Neural cell (in vitro differentiated cells): ENCODE data around the gene CDH5. TPM values are rescaled to one million over a fixed set of nuclear protein-coding genes. Genes with fewer than 3 reads are reported as not detected.

Experiments used
- H2AFZ ChIP-seq: fragments of 200-600, 300-800 bp; sonication (generic), shearing (Covaris generic); 2 replicates; pipeline ENCODE4 v1.6.0; 2014; ENCODE audit warnings: low read depth, mild to moderate bottlenecking, antibody characterized with exemption, low read length, moderate library complexity
- H3F3A ChIP-seq: fragments of 200-600 bp; shearing (Covaris generic); 2 replicates; pipeline ENCODE4 v1.6.1; 2016; ENCODE audit warnings: mild to moderate bottlenecking, moderate library complexity, mixed read lengths, antibody characterized with exemption, low read length; ENCODE audit not compliant: insufficient read depth, poor library complexity, severe bottlenecking
- H3K27ac ChIP-seq: fragments of 200-600, 300-800 bp; sonication (generic), shearing (Covaris generic); 2 replicates; pipeline ENCODE4 v1.5.1; 2014; ENCODE audit warnings: mild to moderate bottlenecking, low read length, moderate library complexity
- H3K27me3 ChIP-seq: fragments of 300-800, 200-600 bp; sonication (generic), shearing (Covaris generic); 2 replicates; pipeline ENCODE4 v1.6.0; 2014; ENCODE audit warnings: mild to moderate bottlenecking, low read depth, low read length, moderate library complexity; ENCODE audit not compliant: insufficient read depth
- H3K36me3 ChIP-seq: fragments of 300-800, 200-600 bp; sonication (generic), shearing (Covaris generic); 2 replicates; pipeline ENCODE4 v1.5.1; 2014; ENCODE audit warnings: mild to moderate bottlenecking, antibody characterized with exemption, low read length, moderate library complexity; ENCODE audit not compliant: insufficient read depth
- H3K4me2 ChIP-seq: fragments of 300-800, 200-600 bp; sonication (generic), shearing (Covaris generic); 2 replicates; pipeline ENCODE4 v1.6.0; 2014; ENCODE audit warnings: mild to moderate bottlenecking, low read length
- H3K4me3 ChIP-seq: fragments of 300-800, 200-600 bp; sonication (generic), shearing (Covaris generic); 2 replicates; pipeline ENCODE4 v1.5.1; 2014; ENCODE audit warnings: mild to moderate bottlenecking, low read length, moderate library complexity
- H3K79me2 ChIP-seq: fragments of 200-600 bp; shearing (Covaris generic); replicated peaks from 2 replicates; pipeline ENCODE4 v1.6.0; 2014; ENCODE audit warnings: mild to moderate bottlenecking, low read length, moderate library complexity; ENCODE audit not compliant: insufficient read depth
- H3K9ac ChIP-seq: fragments of 300-800, 200-600 bp; sonication (generic), shearing (Covaris generic); 2 replicates; pipeline ENCODE4 v1.6.1; 2016; ENCODE audit warnings: mild to moderate bottlenecking, low read length, mixed read lengths
- H3K9me2 ChIP-seq: fragments of 200-600 bp; shearing (Covaris generic); 2 replicates; pipeline ENCODE4 v1.6.1; 2016; ENCODE audit warnings: mild to moderate bottlenecking, low read length, mixed read lengths; ENCODE audit not compliant: insufficient read depth
- H3K9me3 ChIP-seq: fragments of 200-600, 300-800 bp; sonication (generic), shearing (Covaris generic); 2 replicates; pipeline ENCODE4 v1.6.1; 2016; ENCODE audit warnings: mild to moderate bottlenecking, mixed run types, low read length, moderate library complexity, mixed read lengths
- H4K20me1 ChIP-seq: fragments of 200-600 bp; shearing (Covaris generic); 2 replicates; pipeline ENCODE4 v1.6.1; 2016; ENCODE audit warnings: mild to moderate bottlenecking, mixed run types; ENCODE audit not compliant: insufficient read depth
- EP300 ChIP-seq: fragments of 450-650 bp; conservative IDR thresholded peaks from 2 replicates; pipeline ENCODE4 v1.6.1; 2014; ENCODE audit warnings: antibody characterized with exemption, mild to moderate bottlenecking, moderate library complexity; ENCODE audit not compliant: poor library complexity, severe bottlenecking
- EZH2 ChIP-seq: fragments of 200-600, 300-800 bp; shearing (Covaris generic), sonication (generic); IDR thresholded peaks from 2 replicates; pipeline ENCODE4 v1.6.1; 2014; ENCODE audit warnings: antibody characterized with exemption, low read length, borderline replicate concordance, mild to moderate bottlenecking; ENCODE audit not compliant: insufficient read depth, poor library complexity, severe bottlenecking
- MXI1 ChIP-seq: fragments of 450-650 bp; conservative IDR thresholded peaks from 2 replicates; pipeline ENCODE4 v1.6.1; 2014; ENCODE audit warnings: antibody characterized with exemption, mild to moderate bottlenecking; ENCODE audit not compliant: poor library complexity, severe bottlenecking
- POLR2AphosphoS5 ChIP-seq: IDR thresholded peaks from 2 replicates; pipeline ENCODE4 v1.6.1; 2012
- RAD21 ChIP-seq: fragments of 450-650 bp; conservative IDR thresholded peaks from 2 replicates; pipeline ENCODE4 v1.6.1; 2014; ENCODE audit warnings: antibody characterized with exemption, mild to moderate bottlenecking, moderate library complexity
- SMC3 ChIP-seq: fragments of 450-650 bp; conservative IDR thresholded peaks from 2 replicates; pipeline ENCODE4 v1.6.1; 2014; ENCODE audit warnings: antibody characterized with exemption, mild to moderate bottlenecking, moderate library complexity; ENCODE audit not compliant: poor library complexity
- TAF1 ChIP-seq: IDR thresholded peaks from 2 replicates; pipeline ENCODE4 v1.6.1; 2012; ENCODE audit warnings: low read depth
- polyA plus RNA-seq: library from polyadenylated mRNA; depleted of rRNA; stranded (reverse); fragments of >200 nt; gene quantifications from 2 replicates; pipeline ENCODE4 v1.2.3, GENCODE V29; 2014
- TF ChIP-seq, protein P1 (sequence below): IDR thresholded peaks from 2 replicates; pipeline ENCODE4 v1.6.1; 2012; ENCODE audit warnings: borderline replicate concordance
- TF ChIP-seq, protein P2 (sequence below): fragments of 450-650 bp; IDR thresholded peaks from 2 replicates; pipeline ENCODE4 v1.5.1; 2014; ENCODE audit warnings: antibody characterized with exemption, mild to moderate bottlenecking, moderate library complexity; ENCODE audit not compliant: poor library complexity, severe bottlenecking

CDH5 gene
- polyA plus RNA-seq, 1 donor from 2014 or later = not detected

DNA sequence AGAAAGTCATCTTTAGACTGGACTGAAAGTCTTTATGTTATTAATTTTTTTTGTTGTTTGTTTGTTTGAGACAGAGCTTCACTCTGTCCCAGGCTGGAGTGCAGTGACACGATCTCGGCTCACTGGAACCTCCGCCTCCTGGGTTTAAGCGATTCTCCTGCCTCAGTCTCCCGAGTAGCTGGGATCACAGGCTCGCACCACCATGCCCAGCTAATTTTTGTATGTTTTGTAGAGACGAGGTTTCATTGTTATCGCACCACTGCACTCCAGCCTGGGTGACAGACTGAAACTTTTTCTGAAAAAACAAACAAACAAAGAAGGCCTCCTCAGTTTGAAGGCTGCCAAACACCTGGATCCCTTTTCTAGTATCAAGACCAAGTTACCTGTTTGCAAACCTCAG, 65.3 kb downstream of the CDH5 start:
- no peaks in the 10 kb centered on the region for H3K79me2 ChIP-seq
- TF ChIP-seq EZH2 = no peak
- TF ChIP-seq MXI1 = no peak
- H3K9me3 ChIP-seq = no peaks in the 10 kb centered on the region
- no peaks in the 10 kb centered on the region for H4K20me1 ChIP-seq
- H2AFZ ChIP-seq = no peak overlapping the region
- H3K36me3 ChIP-seq = no peaks in the 10 kb centered on the region
- H3K27me3 ChIP-seq = peaks cover 30% of the 10 kb centered on the region
- H3F3A ChIP-seq = no peaks in the 10 kb centered on the region
- H3K27ac ChIP-seq = no peak overlapping the region
- H3K9me2 ChIP-seq = no peaks in the 10 kb centered on the region
- H3K4me3 ChIP-seq = no peak overlapping the region
- no peak overlapping the region for H3K9ac ChIP-seq
- no peak overlapping the region for H3K4me2 ChIP-seq

DNA sequence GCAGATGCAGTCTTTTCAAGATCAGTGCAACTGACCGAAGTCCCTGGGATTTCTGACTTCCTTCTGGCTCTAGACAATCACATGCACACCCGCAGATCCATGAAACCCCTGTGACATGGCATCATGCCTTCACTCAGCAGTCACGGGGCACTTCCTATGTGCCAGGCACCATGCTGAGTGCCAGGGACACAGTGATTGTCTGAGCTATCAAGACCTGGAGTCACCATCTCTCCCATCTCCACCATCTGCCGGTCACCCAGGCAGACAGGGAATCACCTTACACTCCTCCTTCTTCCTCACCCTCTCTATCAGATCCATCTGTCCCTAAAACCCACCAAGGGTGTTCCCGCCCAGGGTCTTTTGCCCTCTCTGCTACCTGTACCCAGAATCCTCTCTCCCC, 65.9 kb downstream of the CDH5 start:
- Histone ChIP-seq H4K20me1 (no peaks in the 10 kb centered on the region), H3F3A (no peaks in the 10 kb centered on the region), H2AFZ (no peak overlapping the region), H3K9me2 (no peaks in the 10 kb centered on the region), H3K36me3 (no peaks in the 10 kb centered on the region), H3K4me3 (no peak overlapping the region), H3K4me2 (no peak overlapping the region), H3K9me3 (no peaks in the 10 kb centered on the region), H3K27me3 (peaks cover 29% of the 10 kb centered on the region), H3K79me2 (no peaks in the 10 kb centered on the region), H3K27ac (no peak overlapping the region), H3K9ac (no peak overlapping the region)
- TF ChIP-seq, protein P1, sequence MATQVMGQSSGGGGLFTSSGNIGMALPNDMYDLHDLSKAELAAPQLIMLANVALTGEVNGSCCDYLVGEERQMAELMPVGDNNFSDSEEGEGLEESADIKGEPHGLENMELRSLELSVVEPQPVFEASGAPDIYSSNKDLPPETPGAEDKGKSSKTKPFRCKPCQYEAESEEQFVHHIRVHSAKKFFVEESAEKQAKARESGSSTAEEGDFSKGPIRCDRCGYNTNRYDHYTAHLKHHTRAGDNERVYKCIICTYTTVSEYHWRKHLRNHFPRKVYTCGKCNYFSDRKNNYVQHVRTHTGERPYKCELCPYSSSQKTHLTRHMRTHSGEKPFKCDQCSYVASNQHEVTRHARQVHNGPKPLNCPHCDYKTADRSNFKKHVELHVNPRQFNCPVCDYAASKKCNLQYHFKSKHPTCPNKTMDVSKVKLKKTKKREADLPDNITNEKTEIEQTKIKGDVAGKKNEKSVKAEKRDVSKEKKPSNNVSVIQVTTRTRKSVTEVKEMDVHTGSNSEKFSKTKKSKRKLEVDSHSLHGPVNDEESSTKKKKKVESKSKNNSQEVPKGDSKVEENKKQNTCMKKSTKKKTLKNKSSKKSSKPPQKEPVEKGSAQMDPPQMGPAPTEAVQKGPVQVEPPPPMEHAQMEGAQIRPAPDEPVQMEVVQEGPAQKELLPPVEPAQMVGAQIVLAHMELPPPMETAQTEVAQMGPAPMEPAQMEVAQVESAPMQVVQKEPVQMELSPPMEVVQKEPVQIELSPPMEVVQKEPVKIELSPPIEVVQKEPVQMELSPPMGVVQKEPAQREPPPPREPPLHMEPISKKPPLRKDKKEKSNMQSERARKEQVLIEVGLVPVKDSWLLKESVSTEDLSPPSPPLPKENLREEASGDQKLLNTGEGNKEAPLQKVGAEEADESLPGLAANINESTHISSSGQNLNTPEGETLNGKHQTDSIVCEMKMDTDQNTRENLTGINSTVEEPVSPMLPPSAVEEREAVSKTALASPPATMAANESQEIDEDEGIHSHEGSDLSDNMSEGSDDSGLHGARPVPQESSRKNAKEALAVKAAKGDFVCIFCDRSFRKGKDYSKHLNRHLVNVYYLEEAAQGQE = no peak
- TF ChIP-seq MXI1 (no peak), EP300 (no peak)
- TF ChIP-seq, protein P2, sequence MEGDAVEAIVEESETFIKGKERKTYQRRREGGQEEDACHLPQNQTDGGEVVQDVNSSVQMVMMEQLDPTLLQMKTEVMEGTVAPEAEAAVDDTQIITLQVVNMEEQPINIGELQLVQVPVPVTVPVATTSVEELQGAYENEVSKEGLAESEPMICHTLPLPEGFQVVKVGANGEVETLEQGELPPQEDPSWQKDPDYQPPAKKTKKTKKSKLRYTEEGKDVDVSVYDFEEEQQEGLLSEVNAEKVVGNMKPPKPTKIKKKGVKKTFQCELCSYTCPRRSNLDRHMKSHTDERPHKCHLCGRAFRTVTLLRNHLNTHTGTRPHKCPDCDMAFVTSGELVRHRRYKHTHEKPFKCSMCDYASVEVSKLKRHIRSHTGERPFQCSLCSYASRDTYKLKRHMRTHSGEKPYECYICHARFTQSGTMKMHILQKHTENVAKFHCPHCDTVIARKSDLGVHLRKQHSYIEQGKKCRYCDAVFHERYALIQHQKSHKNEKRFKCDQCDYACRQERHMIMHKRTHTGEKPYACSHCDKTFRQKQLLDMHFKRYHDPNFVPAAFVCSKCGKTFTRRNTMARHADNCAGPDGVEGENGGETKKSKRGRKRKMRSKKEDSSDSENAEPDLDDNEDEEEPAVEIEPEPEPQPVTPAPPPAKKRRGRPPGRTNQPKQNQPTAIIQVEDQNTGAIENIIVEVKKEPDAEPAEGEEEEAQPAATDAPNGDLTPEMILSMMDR = no peak

DNA sequence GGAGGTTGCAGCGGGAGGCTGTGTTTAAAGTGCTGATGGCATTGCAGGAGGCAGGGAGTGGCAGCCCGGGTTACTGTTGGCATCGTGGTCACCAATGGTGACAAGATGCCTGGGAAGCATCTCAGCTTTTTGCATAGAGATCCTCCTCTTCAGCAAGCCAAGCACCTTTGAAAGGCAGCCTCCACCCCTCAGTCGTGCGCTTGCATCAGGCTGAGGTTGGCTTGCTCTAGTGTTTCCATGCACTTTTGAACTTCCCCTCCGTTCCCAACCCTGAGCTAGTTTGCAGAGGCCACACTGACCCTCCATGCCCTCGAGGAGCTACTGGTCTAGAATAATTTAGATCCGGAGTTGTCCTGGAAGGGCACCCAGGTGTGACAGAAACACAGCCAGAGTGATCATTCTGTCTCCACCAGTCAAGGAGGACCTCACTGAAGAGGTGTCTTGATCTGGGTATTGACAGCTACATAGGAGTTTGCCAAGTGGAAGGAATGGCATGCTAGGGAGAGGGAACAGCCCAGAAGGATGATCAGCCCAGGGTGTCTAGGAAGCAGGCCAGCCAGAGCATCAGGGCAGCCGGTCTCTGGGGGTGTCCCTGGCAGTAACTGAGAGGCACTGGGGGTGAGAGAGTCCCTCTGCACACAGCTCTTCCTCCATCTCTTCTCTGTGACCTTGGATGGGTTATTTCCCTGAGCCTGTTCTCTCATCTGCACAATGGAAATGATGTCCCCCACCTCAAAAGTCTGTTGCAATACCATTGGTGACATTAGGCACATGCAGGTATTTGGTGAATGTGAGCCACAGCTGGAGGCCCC, 68.3 kb downstream of the CDH5 start:
- H3K9me2 ChIP-seq = no peaks in the 10 kb centered on the region
- no peak overlapping the region for H3K4me3 ChIP-seq
- H3K27me3 ChIP-seq = peaks cover 5% of the 10 kb centered on the region
- no peak overlapping the region for H3K4me2 ChIP-seq
- no peaks in the 10 kb centered on the region for H3K79me2 ChIP-seq
- H3K9me3 ChIP-seq = no peaks in the 10 kb centered on the region
- no peak overlapping the region for H3K27ac ChIP-seq
- TF ChIP-seq TAF1 (no peak), EP300 (no peak), EZH2 (no peak), SMC3 (no peak), MXI1 (no peak), RAD21 (no peak), POLR2AphosphoS5 (no peak)
- TF ChIP-seq, protein P1 = no peak
- TF ChIP-seq, protein P2 = no peak
- H2AFZ ChIP-seq = no peak overlapping the region
- no peak overlapping the region for H3K9ac ChIP-seq
- no peaks in the 10 kb centered on the region for H4K20me1 ChIP-seq
- no peaks in the 10 kb centered on the region for H3K36me3 ChIP-seq
- H3F3A ChIP-seq = no peaks in the 10 kb centered on the region
